GM10847 (cell line): ENCODE results near the gene RAP1GAP.

ENCODE experiments used
- POLR2A ChIP-seq: IDR thresholded peaks from 2 replicates; pipeline ENCODE4 v1.6.1; 2011; ENCODE audit not compliant: insufficient read length; ENCODE audit errors: extremely low read depth

RAP1GAP gene

GRCh38 chr1:21669258-21670058, at the start of gene RAP1GAP:
Gene RAP1GAP, minus strand, starts transcription at chr1:21669357. Its CDS starts 49,325 bp downstream, at chr1:21620032.
- TF ChIP-seq POLR2A = no peak

GRCh38 chr1:21716169-21716568, 47.0 kb upstream of the RAP1GAP start:
- TF ChIP-seq POLR2A = no peak

- no peak for TF ChIP-seq POLR2A
Observed at GRCh38 chr1:21707891-21708290, 38.7 kb upstream of the RAP1GAP start.

GRCh38 chr1:21707086-21707840, 38.1 kb upstream of the RAP1GAP start:
- no peak for TF ChIP-seq POLR2A

GRCh38 chr1:21706151-21706835, 37.1 kb upstream of the RAP1GAP start:
- TF ChIP-seq POLR2A = no peak

GRCh38 chr1:21705303-21705980, 36.3 kb upstream of the RAP1GAP start:
- no peak for TF ChIP-seq POLR2A

- no peak for TF ChIP-seq POLR2A
Observed at GRCh38 chr1:21704145-21704544, 35.0 kb upstream of the RAP1GAP start.

GRCh38 chr1:21703318-21703963, 34.3 kb upstream of the RAP1GAP start:
- TF ChIP-seq POLR2A = no peak

GRCh38 chr1:21702780-21703179, 33.6 kb upstream of the RAP1GAP start:
- no peak for TF ChIP-seq POLR2A

- TF ChIP-seq POLR2A = no peak
Observed at GRCh38 chr1:21701401-21701800, 32.2 kb upstream of the RAP1GAP start.

GRCh38 chr1:21700094-21700493, 30.9 kb upstream of the RAP1GAP start:
- no peak for TF ChIP-seq POLR2A

- TF ChIP-seq POLR2A = no peak
Observed at GRCh38 chr1:21696931-21697330, 27.8 kb upstream of the RAP1GAP start.

GRCh38 chr1:21693732-21694131, 24.6 kb upstream of the RAP1GAP start:
- no peak for TF ChIP-seq POLR2A

- no peak for TF ChIP-seq POLR2A
Observed at GRCh38 chr1:21691739-21692138, 22.6 kb upstream of the RAP1GAP start.

- TF ChIP-seq POLR2A = no peak
Observed at GRCh38 chr1:21689661-21690372, 20.7 kb upstream of the RAP1GAP start.

GRCh38 chr1:21687081-21687529, 17.9 kb upstream of the RAP1GAP start:
- no peak for TF ChIP-seq POLR2A
